GM19238 (cell line): ENCODE measurements around the gene PSME3IP1.
"Not testable (repeated sequence)": the region's sequence is repeated elsewhere in the genome, so short reads cannot be mapped to it uniquely, and the experiment has no call there.

Source experiments
- DNase-seq: peaks from one replicate; pipeline ENCODE4 v3.0.0; 2011; ENCODE audit warnings: low spot score; ENCODE audit not compliant: insufficient read length

Gene PSME3IP1

GRCh38 chr16:57200321-57200720 lies 14.5 kb upstream of the PSME3IP1 start:
- not testable (repeated sequence) for DNase-seq

- DNase-seq: no peak
Measured at GRCh38 chr16:57196753-57197152, 10.9 kb upstream of the PSME3IP1 start.

- no peak for DNase-seq
Measured at GRCh38 chr16:57196286-57196685, 10.4 kb upstream of the PSME3IP1 start.

- no peak for DNase-seq
Measured at GRCh38 chr16:57194512-57194911, 8.7 kb upstream of the PSME3IP1 start.

GRCh38 chr16:57192720-57193486 lies 7.1 kb upstream of the PSME3IP1 start:
- DNase-seq: no peak

- DNase-seq: no peak
Measured at GRCh38 chr16:57192146-57192545, 6.3 kb upstream of the PSME3IP1 start.

GRCh38 chr16:57191056-57191571 lies 5.3 kb upstream of the PSME3IP1 start:
- no peak for DNase-seq

- no peak for DNase-seq
Measured at GRCh38 chr16:57190136-57190535, 4.3 kb upstream of the PSME3IP1 start.

- DNase-seq: not testable (repeated sequence)
Measured at GRCh38 chr16:57189527-57189926, 3.7 kb upstream of the PSME3IP1 start.

- DNase-seq: no peak
Measured at GRCh38 chr16:57188711-57189002, 2.8 kb upstream of the PSME3IP1 start.

GRCh38 chr16:57187902-57188710 lies 2.3 kb upstream of the PSME3IP1 start:
- not testable (repeated sequence) for DNase-seq

GRCh38 chr16:57186872-57187854 lies 1.3 kb upstream of the PSME3IP1 start:
- DNase-seq: no peak

- DNase-seq: peak; percentile 37
Measured at GRCh38 chr16:57185446-57185944, 344 bp downstream of the PSME3IP1 start.

GRCh38 chr16:57184887-57185445 lies 873 bp downstream of the PSME3IP1 start:
- no peak for DNase-seq

GRCh38 chr16:57184113-57184512 lies 1.7 kb downstream of the PSME3IP1 start:
- no peak for DNase-seq

GRCh38 chr16:57179215-57179828 lies 6.5 kb downstream of the PSME3IP1 start:
- no peak for DNase-seq

GRCh38 chr16:57178793-57179212 lies 7.0 kb downstream of the PSME3IP1 start:
- DNase-seq: no peak

- DNase-seq: no peak
Measured at GRCh38 chr16:57178196-57178595, 7.6 kb downstream of the PSME3IP1 start.

GRCh38 chr16:57175896-57176295 lies 9.9 kb downstream of the PSME3IP1 start:
- DNase-seq: no peak

GRCh38 chr16:57172721-57173290 lies 13.0 kb downstream of the PSME3IP1 start:
- no peak for DNase-seq
